ENCODE results near the gene LACC1.

The LACC1 gene

DNA sequence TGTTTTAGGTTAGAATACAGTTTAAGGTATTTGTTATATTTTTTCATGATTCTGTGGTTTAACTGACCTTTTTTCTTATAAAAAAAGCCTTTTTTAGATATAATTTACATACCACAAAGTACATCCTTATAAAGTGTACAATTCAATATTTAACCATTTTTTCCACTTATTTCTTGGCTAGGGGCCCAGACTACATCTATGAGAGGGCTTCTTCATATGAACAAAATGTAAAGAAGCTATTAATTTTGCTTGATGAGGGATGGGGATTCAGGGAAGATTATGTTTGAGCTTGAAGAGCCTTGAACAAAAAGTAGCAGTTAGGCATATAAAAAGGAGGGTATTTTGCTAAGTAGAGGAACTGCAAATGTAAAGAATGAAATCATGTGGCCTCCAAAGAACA is 2.4 kb upstream of the LACC1 start:
- no peak for DNase-seq
- Mint-ChIP-seq H3K9me3 (no peaks in the 10 kb centered on the region), H3K27me3 (peaks cover 13% of the 10 kb centered on the region), H3K27ac (no peak overlapping the region), H3K36me3 (peaks cover 3% of the 10 kb centered on the region), H3K4me3 (no peak overlapping the region), H3K4me1 (peaks cover 14% of the 10 kb centered on the region)
- CTCF ChIA-PET: interaction anchor here (1.0 kb wide), 1 partner anchor 73 kb away, joined by 3 read pairs; no protein-coding TSS in a partner anchor

DNA sequence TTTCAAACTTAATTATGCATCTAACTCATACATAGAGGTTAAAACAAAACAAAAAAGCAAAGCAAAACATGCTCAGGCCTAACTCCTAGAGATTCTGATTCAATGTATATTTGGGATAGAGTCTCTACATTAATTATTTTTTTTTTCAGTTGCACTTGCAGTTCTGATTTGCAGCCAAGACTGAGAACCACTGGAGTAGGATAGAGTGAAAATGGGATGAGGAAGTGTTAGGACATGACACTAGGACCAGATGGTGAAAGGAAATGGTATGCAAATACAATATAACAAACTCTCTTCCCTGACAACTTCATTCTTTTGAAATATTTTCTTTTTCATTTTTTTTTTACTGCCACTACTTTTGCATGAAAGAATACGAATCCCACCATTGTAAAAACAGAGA is 1.9 kb upstream of the LACC1 start:
- CTCF ChIA-PET: interaction anchor here (1.0 kb wide), 1 partner anchor 74 kb away, joined by 3 read pairs; no protein-coding TSS in a partner anchor
- Mint-ChIP-seq H3K4me3 (no peak overlapping the region), H3K4me1 (peaks cover 14% of the 10 kb centered on the region), H3K9me3 (no peaks in the 10 kb centered on the region), H3K36me3 (peaks cover 3% of the 10 kb centered on the region), H3K27ac (no peak overlapping the region), H3K27me3 (peaks cover 13% of the 10 kb centered on the region)
- no peak for DNase-seq

DNA sequence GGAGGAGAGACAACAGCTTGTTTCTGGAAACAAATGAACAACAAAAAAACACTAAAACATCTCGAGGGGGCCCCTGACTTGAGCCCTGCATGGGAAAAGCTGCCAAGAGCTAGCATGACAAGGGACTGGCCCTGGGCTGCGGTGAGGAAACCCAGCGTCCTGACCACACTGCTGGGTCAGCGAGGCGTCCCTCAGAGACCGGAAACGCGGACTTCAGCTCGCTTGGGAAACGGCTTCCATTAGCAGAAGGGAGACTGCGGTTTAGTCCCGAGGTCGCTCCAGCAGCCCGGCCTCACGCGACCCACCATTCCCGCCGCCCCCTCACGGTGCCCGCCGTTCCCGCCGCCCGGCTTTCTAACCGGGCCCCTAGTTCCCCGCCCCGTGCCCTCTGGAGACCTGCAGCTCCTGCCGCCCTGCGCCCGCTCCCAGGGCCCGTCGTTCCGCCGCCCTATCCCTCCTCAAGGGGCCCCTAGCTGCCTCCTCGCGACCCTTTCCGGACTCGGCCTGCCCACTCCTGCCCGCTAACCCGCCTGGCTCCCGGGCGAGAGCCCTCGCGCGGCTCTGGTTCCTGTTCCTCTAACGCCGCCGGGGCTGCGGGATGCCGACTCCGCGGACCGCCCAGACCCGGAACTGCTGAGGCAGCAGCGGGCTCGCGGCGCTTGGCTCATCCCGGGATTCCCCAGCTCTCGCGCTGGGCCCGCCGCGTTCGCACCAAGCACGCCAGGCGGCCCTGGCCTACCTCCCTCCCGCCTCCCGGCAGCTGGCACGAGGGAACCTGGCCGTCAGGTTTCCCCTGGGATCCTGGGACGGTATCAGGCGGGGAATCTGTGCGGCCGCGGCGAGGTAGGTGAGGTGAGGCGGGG is 581 bp upstream of the LACC1 start, which contains the start of gene CCDC122:
CCDC122 (minus strand) TSS at position 849 of the 863 bp plus-strand sequence. CDS start 10,364 bp downstream, outside the sequence.
- CTCF ChIA-PET: interaction anchor here (0.6 kb wide), 1 partner anchor 15 kb away, joined by 3 read pairs; no protein-coding TSS in a partner anchor
- H3K4me1 Mint-ChIP-seq: peaks cover 14% of the 10 kb centered on the region
- no peaks in the 10 kb centered on the region for H3K9me3 Mint-ChIP-seq
- H3K36me3 Mint-ChIP-seq: peaks cover 3% of the 10 kb centered on the region
- H3K4me3 Mint-ChIP-seq: peak within 1 kb of the TSS; percentile 83
- H3K27me3 Mint-ChIP-seq: peaks cover 13% of the 10 kb centered on the region
- peak; percentile 82 for DNase-seq
- H3K27ac Mint-ChIP-seq: peak within 1 kb of the TSS; percentile 68

DNA sequence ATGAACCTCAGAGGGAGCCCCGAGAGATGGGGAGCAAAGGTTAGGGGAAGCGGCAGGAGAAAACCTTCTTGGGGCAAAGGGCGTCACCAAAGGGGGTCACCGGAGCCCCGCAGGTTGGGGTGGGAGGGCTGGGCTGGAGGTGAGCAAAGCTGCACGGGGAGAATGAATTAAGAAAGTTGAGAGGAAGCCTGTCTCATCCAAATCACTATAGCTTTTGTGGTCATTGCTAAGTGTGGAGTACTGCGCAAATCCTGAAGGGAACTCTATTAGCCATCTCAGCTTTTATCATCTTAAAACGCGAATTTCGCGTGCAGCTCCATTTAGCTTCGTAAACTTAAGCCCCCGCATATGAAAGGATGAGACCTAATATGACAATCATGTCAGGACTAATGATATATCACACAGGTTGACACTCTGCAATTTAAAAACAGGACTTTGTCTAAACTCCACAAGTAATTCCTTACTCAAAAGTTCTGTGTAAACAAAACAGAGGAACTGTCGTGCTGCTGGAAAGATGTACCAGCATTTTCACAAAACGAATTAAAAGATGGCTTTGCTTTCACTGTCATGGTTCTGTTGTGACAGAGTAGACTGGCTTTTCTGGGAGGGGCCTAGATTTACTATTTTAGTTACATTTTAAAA is 631 bp downstream of the LACC1 start:
- Mint-ChIP-seq H3K4me1 (peaks cover 14% of the 10 kb centered on the region), H3K36me3 (peaks cover 3% of the 10 kb centered on the region), H3K4me3 (peak overlapping the region; percentile 83), H3K9me3 (no peaks in the 10 kb centered on the region), H3K27ac (peak overlapping the region; percentile 62), H3K27me3 (peaks cover 13% of the 10 kb centered on the region)
- DNase-seq: no peak
- CTCF ChIA-PET: no interaction called here

DNA sequence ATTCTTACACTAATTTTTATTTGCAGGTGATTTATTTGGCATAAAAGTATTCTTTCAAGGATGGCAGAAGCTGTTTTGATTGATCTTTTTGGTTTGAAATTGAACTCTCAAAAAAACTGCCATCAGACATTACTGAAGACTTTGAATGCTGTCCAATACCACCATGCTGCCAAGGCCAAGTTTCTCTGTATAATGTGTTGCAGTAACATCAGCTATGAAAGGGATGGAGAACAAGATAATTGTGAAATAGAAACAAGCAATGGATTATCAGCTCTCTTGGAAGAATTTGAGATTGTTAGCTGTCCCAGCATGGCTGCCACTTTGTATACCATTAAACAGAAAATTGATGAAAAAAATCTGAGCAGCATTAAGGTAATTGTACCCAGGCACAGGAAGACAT is 1.2 kb downstream of the LACC1 start:
- DNase-seq: no peak
- no peak overlapping the region for H3K27ac Mint-ChIP-seq
- peaks cover 13% of the 10 kb centered on the region for H3K27me3 Mint-ChIP-seq
- H3K9me3 Mint-ChIP-seq: no peaks in the 10 kb centered on the region
- H3K4me3 Mint-ChIP-seq: no peak overlapping the region
- H3K4me1 Mint-ChIP-seq: peaks cover 14% of the 10 kb centered on the region
- H3K36me3 Mint-ChIP-seq: peaks cover 3% of the 10 kb centered on the region
- CTCF ChIA-PET: interaction anchor here (1.7 kb wide), 1 partner anchor 13 kb away, joined by 4 read pairs; no protein-coding TSS in a partner anchor

DNA sequence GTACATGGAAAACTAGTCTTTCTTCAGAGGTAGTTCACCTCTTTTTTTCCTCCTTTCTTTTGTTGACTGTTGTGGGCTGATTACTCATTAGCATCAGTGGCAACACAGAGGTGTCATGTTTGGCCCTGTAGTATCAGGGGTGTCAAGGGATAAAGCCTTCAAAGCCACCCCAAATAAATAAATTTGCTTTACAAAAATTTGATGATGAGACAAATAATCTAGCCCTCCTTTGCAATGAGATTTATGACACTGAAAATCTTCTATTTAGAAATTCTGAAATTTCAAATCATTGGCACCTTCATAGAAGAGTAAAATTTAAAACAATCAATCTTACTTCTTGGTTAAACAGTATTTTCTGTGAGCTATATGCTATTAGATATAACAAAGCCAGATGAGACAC is 1.9 kb downstream of the LACC1 start:
- Mint-ChIP-seq H3K36me3 (peaks cover 3% of the 10 kb centered on the region), H3K9me3 (no peaks in the 10 kb centered on the region), H3K4me1 (peaks cover 14% of the 10 kb centered on the region), H3K27me3 (peaks cover 13% of the 10 kb centered on the region), H3K4me3 (no peak overlapping the region), H3K27ac (no peak overlapping the region)
- no peak for DNase-seq
- CTCF ChIA-PET: interaction anchor here (1.7 kb wide), 1 partner anchor 13 kb away, joined by 4 read pairs; no protein-coding TSS in a partner anchor

DNA sequence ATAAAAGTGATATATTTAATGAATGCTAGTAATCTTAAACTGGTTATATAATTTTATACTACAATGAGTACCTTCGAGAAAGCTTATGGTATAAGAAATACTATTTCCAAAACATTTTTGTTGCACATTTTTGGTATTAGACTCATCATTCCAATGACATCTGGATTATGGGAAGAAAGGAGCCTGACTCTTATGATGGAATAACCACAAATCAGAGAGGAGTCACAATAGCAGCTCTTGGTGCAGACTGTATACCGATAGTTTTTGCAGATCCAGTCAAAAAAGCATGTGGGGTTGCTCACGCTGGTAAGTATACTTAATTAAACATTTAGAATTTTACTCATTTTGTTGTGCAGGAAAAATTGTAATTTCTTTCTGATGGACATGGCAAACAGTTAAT is 3.9 kb downstream of the LACC1 start:
- Mint-ChIP-seq H3K27ac (no peak overlapping the region), H3K4me3 (no peak overlapping the region), H3K27me3 (peaks cover 13% of the 10 kb centered on the region), H3K4me1 (peaks cover 10% of the 10 kb centered on the region), H3K36me3 (peaks cover 3% of the 10 kb centered on the region), H3K9me3 (no peaks in the 10 kb centered on the region)
- CTCF ChIA-PET: no interaction called here
- DNase-seq: no peak

DNA sequence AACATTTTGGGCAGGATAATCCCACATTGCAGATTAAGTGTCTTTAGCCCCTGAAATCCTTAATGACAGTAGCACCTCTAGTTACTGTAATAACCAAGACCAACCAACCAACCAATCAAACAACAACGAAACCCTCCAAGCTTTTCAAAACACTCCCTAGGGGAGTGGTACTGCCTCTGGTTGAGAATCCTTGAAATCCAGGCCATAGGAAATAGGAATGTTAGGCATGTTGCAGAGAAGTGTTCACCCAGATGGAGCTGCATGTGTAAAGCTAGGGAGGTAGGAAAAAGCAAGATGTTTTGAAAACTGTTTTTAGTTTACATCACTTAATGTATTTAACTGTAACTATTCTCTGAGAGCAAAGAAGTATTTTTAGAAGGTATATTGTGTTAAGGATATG is 4.5 kb downstream of the LACC1 start:
- Mint-ChIP-seq H3K4me1 (peaks cover 9% of the 10 kb centered on the region), H3K4me3 (no peak overlapping the region), H3K27me3 (peaks cover 11% of the 10 kb centered on the region), H3K27ac (no peak overlapping the region), H3K36me3 (peaks cover 3% of the 10 kb centered on the region), H3K9me3 (no peaks in the 10 kb centered on the region)
- no peak for DNase-seq
- CTCF ChIA-PET: no interaction called here

DNA sequence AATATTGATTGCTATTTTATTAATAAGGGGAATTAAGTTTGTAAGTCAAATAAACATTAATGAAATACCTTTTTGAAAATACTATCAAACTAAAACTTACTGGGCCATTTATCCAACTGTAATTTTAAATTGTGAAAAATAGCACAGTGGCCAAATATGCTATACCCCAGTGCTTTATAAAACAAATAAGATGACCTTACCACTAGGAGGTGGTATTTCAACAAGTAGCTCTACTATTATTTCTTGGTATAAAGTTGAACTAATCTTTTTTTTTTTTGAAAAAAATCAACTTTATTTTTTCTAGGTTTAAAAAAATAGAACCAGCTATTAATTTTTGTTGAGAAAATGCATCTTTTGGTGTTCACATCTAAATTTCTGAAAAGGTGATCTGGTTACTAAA is 14.7 kb downstream of the LACC1 start:
- no peak for DNase-seq
- H3K27ac Mint-ChIP-seq: no peak overlapping the region
- no peaks in the 10 kb centered on the region for H3K36me3 Mint-ChIP-seq
- H3K27me3 Mint-ChIP-seq: no peaks in the 10 kb centered on the region
- no peak overlapping the region for H3K4me3 Mint-ChIP-seq
- H3K9me3 Mint-ChIP-seq: no peaks in the 10 kb centered on the region
- H3K4me1 Mint-ChIP-seq: peaks cover 3% of the 10 kb centered on the region
- CTCF ChIA-PET: interaction anchor here (0.6 to 2.0 kb wide), 5 partner anchors 11 to 749 kb away, joined by 3 to 4 read pairs (median 3); no protein-coding TSS in a partner anchor

DNA sequence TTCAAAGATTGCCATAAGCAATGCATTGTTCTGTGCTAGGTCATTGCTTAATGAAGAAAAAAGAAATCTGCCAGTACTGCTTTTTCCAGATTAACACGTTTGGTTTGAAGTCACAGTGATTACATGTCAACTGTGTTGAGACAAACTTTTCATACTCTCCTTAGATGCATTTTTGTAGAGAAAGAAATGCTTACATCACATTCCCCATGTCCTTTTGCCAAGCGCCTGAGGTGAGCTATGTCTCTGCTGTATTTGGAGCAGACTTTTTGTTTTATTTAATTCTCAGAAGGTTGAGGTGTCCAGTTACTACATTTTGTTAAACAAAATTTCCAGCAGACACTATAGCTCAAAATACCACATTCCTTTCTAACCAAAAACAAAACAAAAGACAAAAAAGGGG is 16.2 kb downstream of the LACC1 start:
- CTCF ChIA-PET: no interaction called here
- Mint-ChIP-seq H3K36me3 (no peaks in the 10 kb centered on the region), H3K4me3 (no peak overlapping the region), H3K4me1 (peaks cover 3% of the 10 kb centered on the region), H3K9me3 (no peaks in the 10 kb centered on the region), H3K27me3 (no peaks in the 10 kb centered on the region), H3K27ac (no peak overlapping the region)
- no peak for DNase-seq

DNA sequence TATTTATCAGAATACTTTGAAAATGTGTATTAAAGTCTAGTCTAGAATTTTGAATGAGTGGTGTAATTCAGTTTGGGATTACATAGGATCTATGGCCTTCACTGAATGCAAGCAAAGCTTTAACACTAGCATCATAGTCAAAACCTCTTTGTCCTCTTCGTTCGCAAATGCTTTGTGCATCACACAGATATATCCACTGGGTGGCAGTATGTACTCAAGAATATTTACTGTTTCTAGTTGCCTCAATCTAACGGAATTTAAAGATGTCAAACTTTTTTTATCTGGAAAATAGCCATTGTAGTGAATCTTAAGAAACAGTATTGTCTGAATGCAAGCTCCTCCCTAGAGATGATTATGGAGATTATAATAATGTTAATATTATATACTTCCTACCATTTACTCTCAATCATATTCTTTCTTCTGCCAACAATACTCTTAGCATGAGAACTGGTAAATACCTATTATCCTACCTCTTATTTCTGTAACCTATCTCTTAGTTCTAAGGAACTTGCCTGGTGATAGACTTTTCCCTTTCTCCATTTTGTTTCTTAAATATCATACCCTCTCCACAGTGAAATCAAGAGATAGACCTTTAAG is 25.8 kb downstream of the LACC1 start:
- Mint-ChIP-seq H3K9me3 (no peaks in the 10 kb centered on the region), H3K27me3 (peaks cover 17% of the 10 kb centered on the region), H3K4me1 (no peaks in the 10 kb centered on the region), H3K27ac (no peak overlapping the region), H3K4me3 (no peak overlapping the region), H3K36me3 (no peaks in the 10 kb centered on the region)
- CTCF ChIA-PET: interaction anchor here (0.7 to 2.4 kb wide), 13 partner anchors 12 to 1316 kb away, joined by 3 to 11 read pairs (median 3); no protein-coding TSS in a partner anchor
- peak; percentile 29 for DNase-seq

DNA sequence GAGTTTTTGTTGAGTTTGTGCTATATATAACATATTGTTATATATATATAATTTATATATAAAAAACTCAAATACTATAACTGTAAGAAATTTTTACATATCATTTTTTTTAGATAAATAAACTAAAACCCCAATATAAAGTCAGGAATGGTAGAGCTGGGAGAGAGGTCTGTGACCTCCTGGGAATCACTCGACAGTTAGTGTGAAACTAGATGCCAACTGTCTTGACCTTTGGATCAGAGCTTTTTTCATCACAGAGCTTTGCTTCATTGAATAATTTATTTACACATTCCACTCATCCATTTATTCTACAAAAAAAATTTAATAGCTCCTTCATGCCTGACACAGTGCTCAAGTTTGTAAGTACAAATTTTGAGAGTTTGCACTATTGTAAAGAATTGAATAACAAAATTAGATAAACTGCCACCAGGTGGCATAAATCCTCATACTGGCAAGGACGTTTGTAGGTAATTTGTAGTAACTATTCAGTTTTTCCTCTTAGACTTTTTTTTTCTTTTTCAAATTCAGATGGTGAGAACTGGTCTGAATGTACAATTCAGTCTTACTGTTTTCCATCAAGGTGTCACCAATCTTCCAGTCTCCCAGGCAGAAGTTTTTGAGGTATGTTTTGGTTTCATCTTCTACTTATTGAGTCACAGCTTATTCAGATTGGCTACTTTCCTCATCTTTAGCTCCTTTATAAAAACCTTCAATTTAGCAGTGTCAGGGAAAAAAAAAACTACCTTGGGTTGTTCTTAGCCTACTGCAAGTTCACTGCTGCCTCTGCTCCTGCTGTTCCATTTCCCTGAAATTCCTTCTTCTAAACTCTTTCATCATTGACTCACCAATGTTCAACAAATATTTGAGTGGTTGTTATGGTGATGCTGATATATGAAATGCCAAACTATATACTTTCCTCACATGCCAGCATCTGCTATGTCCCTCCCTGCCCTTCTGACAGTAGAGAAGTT is 28.7 kb downstream of the LACC1 start:
- no peak overlapping the region for H3K27ac Mint-ChIP-seq
- H3K4me3 Mint-ChIP-seq: no peak overlapping the region
- no peak for DNase-seq
- CTCF ChIA-PET: interaction anchor here (0.6 to 3.1 kb wide), 16 partner anchors 8 to 563 kb away, joined by 3 to 33 read pairs (median 4); no protein-coding TSS in a partner anchor
- peaks cover 14% of the 10 kb centered on the region for H3K27me3 Mint-ChIP-seq
- H3K36me3 Mint-ChIP-seq: no peaks in the 10 kb centered on the region
- H3K9me3 Mint-ChIP-seq: no peaks in the 10 kb centered on the region
- no peaks in the 10 kb centered on the region for H3K4me1 Mint-ChIP-seq

DNA sequence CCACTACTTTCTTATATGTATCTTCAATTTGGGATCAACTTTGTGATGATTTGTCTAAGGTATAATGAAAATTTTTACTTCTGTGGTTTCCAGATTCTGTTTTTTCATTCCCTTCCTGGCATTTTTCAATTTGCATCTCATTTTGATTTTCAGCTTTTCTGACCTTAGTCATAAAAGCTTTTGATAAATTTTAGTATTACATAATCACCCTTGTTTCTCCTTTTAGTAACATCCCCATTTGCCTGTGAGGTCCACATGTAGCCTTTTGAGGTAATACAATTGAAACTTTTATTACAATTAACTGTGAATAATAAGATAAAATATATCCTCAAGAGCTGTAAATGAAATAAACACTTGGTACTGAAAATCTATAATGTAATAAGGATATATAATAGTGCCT is 31.2 kb downstream of the LACC1 start:
- no peak for DNase-seq
- no peak overlapping the region for H3K4me3 Mint-ChIP-seq
- CTCF ChIA-PET: interaction anchor here (0.9 to 1.5 kb wide), 3 partner anchors 106 to 1112 kb away, joined by 3 to 4 read pairs (median 4); no protein-coding TSS in a partner anchor
- peaks cover 10% of the 10 kb centered on the region for H3K27me3 Mint-ChIP-seq
- H3K4me1 Mint-ChIP-seq: no peaks in the 10 kb centered on the region
- H3K36me3 Mint-ChIP-seq: no peaks in the 10 kb centered on the region
- no peaks in the 10 kb centered on the region for H3K9me3 Mint-ChIP-seq
- H3K27ac Mint-ChIP-seq: no peak overlapping the region

All from activated naive CD4-positive, alpha-beta T cell treated with anti-CD3 and anti-CD28 coated beads, Interleukin-2, amount 10 ng/mL, durations not matched to agents 7 days and 5 days (primary cell).